ENCODE data around the gene FOXRED2.

Gene FOXRED2

GRCh38 chr22:36548606-36549005 lies 41.8 kb upstream of the FOXRED2 start:
- H3K4me1 ChIP-seq (ENCODE audit: control insufficient read depth in 1 of 2, insufficient read depth in 1 of 2, low read depth in 1 of 2, low read length in 1 of 2) = no peaks in the 10 kb centered on the region
- no peak for TF ChIP-seq CTCF (IDR thresholded peaks at IDR 0.05)
- H3K4me3 ChIP-seq (ENCODE audit: low read depth in 1 of 2, low read length in 1 of 2) = no peak overlapping the region
- H3K36me3 ChIP-seq = no peaks in the 10 kb centered on the region
- H3K27me3 ChIP-seq = peaks cover 26% of the 10 kb centered on the region
- no peak overlapping the region for H3K27ac ChIP-seq
- H3K9me3 ChIP-seq = no peaks in the 10 kb centered on the region

GRCh38 chr22:36546932-36547331 lies 40.1 kb upstream of the FOXRED2 start:
- H3K4me3 ChIP-seq (ENCODE audit: low read depth in 1 of 2, low read length in 1 of 2) = no peak overlapping the region
- H3K36me3 ChIP-seq = no peaks in the 10 kb centered on the region
- no peak overlapping the region for H3K27ac ChIP-seq
- H3K9me3 ChIP-seq = no peaks in the 10 kb centered on the region
- H3K27me3 ChIP-seq = peaks cover 26% of the 10 kb centered on the region
- no peaks in the 10 kb centered on the region for H3K4me1 ChIP-seq (ENCODE audit: control insufficient read depth in 1 of 2, insufficient read depth in 1 of 2, low read depth in 1 of 2, low read length in 1 of 2)
- no peak for TF ChIP-seq CTCF (IDR thresholded peaks at IDR 0.05)

GRCh38 chr22:36546092-36546804 lies 39.4 kb upstream of the FOXRED2 start:
- Histone ChIP-seq H3K36me3 (no peaks in the 10 kb centered on the region), H3K4me3 (ENCODE audit: low read depth in 1 of 2, low read length in 1 of 2) (no peak overlapping the region), H3K27me3 (peaks cover 23% of the 10 kb centered on the region), H3K4me1 (ENCODE audit: control insufficient read depth in 1 of 2, insufficient read depth in 1 of 2, low read depth in 1 of 2, low read length in 1 of 2) (no peaks in the 10 kb centered on the region), H3K27ac (no peak overlapping the region), H3K9me3 (no peaks in the 10 kb centered on the region)
- no peak for TF ChIP-seq CTCF (IDR thresholded peaks at IDR 0.05)

- Histone ChIP-seq H3K36me3 (no peaks in the 10 kb centered on the region), H3K9me3 (no peaks in the 10 kb centered on the region), H3K27ac (no peak overlapping the region), H3K4me1 (ENCODE audit: control insufficient read depth in 1 of 2, insufficient read depth in 1 of 2, low read depth in 1 of 2, low read length in 1 of 2) (no peaks in the 10 kb centered on the region), H3K4me3 (ENCODE audit: low read depth in 1 of 2, low read length in 1 of 2) (no peak overlapping the region), H3K27me3 (peaks cover 17% of the 10 kb centered on the region)
- TF ChIP-seq CTCF (IDR thresholded peaks at IDR 0.05) = no peak
Observed at GRCh38 chr22:36544107-36544620, 37.3 kb upstream of the FOXRED2 start.

GRCh38 chr22:36541831-36542411 lies 35.1 kb upstream of the FOXRED2 start:
- peaks cover 22% of the 10 kb centered on the region for H3K27me3 ChIP-seq
- TF ChIP-seq CTCF (IDR thresholded peaks at IDR 0.05) = no peak
- H3K36me3 ChIP-seq = no peaks in the 10 kb centered on the region
- no peaks in the 10 kb centered on the region for H3K9me3 ChIP-seq
- H3K27ac ChIP-seq = no peak overlapping the region
- H3K4me3 ChIP-seq (ENCODE audit: low read depth in 1 of 2, low read length in 1 of 2) = no peak overlapping the region
- H3K4me1 ChIP-seq (ENCODE audit: control insufficient read depth in 1 of 2, insufficient read depth in 1 of 2, low read depth in 1 of 2, low read length in 1 of 2) = no peaks in the 10 kb centered on the region
